Putamen (tissue), 1 donor: ENCODE results near the gene MYO15B.
A peak's percentile ranks its signal among the peaks of the same experiment; 100 is the strongest.

ENCODE experiments used
- DNase-seq: peaks from one replicate; pipeline ENCODE4 v3.0.0-alpha.2; 2016; ENCODE audit warnings: low spot score

MYO15B gene

GRCh38 chr17:75665981-75666380, 78.4 kb downstream of the MYO15B start:
- DNase-seq: no peak

- peak; percentile 98 for DNase-seq
Observed at GRCh38 chr17:75666959-75667790, 79.6 kb downstream of the MYO15B start, which contains the start of the genes RECQL5 and SAP30BP. RECQL5 (minus strand) TSS chr17:75667154; CDS start chr17:75666557, 597 bp downstream. SAP30BP (plus strand) TSS chr17:75667338; CDS start chr17:75667373, 35 bp downstream.

- DNase-seq: no peak
Observed at GRCh38 chr17:75667825-75668224, 80.2 kb downstream of the MYO15B start.

GRCh38 chr17:75668489-75668888, 80.9 kb downstream of the MYO15B start:
- no peak for DNase-seq

GRCh38 chr17:75670868-75671267, 83.3 kb downstream of the MYO15B start:
- DNase-seq: no peak

- DNase-seq: no peak
Observed at GRCh38 chr17:75672011-75672410, 84.4 kb downstream of the MYO15B start.

GRCh38 chr17:75673487-75673886, 85.9 kb downstream of the MYO15B start:
- no peak for DNase-seq
